Naive thymus-derived CD4-positive, alpha-beta T cell (primary cell): ENCODE measurements around the gene EDDM3A. TPM values are rescaled to one million over a fixed set of nuclear protein-coding genes. Genes with fewer than 3 reads are reported as not detected.
"Not testable (repeated sequence)": the region's sequence is repeated elsewhere in the genome, so short reads cannot be mapped to it uniquely, and the experiment has no call there.

Experiments used
- ATAC-seq: fragments of 150-1000 bp; cut with Tn5 transposase; 2 replicates; pipeline ENCODE4 v1.10.0; 2021; ENCODE audit warnings: mild to moderate bottlenecking, moderate library complexity
- CTCF ChIA-PET: fragments of 350-600 bp; sonication (Branson Sonifier 250); formaldehyde crosslinking; loops from one replicate; lab custom pipeline; 2021; ENCODE audit warnings: antibody characterized with exemption; lab: Charles Lee
- POLR2A ChIA-PET: fragments of 350-600 bp; sonication (Branson Sonifier 250); formaldehyde crosslinking; loops from one replicate; lab custom pipeline; 2021; ENCODE audit warnings: antibody characterized with exemption, inconsistent platforms; lab: Charles Lee
- DNase-seq, 9 donors: peaks; one replicate each; pipeline versions ENCODE4 v3.0.0 to v3.0.0-alpha.2; 2020 to 2022; ENCODE audit warnings: mixed read lengths in 1 of 9
- H3K27ac ChIP-seq: one replicate; pipeline ENCODE4 v1.7.0; 2013; ENCODE audit warnings: mild to moderate bottlenecking, low read depth, low read length, moderate library complexity
- H3K27me3 ChIP-seq, 2 donors: one replicate each; pipeline ENCODE4 v1.7.0; 2013; ENCODE audit warnings: low read length in 2 of 2, mild to moderate bottlenecking in 2 of 2, moderate library complexity in 2 of 2; ENCODE audit not compliant: control insufficient read depth in 2 of 2, insufficient read depth in 2 of 2
- H3K36me3 ChIP-seq, 3 experiments: 1 replicate in 2 of 3; 2 replicates in 1 of 3; pipeline ENCODE4 v1.7.0; 2013; ENCODE audit warnings: low read length in 3 of 3, mild to moderate bottlenecking in 3 of 3, moderate library complexity in 1 of 3; ENCODE audit not compliant: insufficient read depth in 3 of 3, control insufficient read depth in 2 of 3
- H3K4me1 ChIP-seq, 2 donors: one replicate each; pipeline ENCODE4 v1.7.0; 2013; ENCODE audit warnings: low read length in 2 of 2, mild to moderate bottlenecking in 2 of 2, moderate library complexity in 1 of 2; ENCODE audit not compliant: control insufficient read depth in 2 of 2, insufficient read depth in 2 of 2
- H3K4me3 ChIP-seq: 2 replicates; pipeline ENCODE4 v1.7.0; 2013; ENCODE audit warnings: mild to moderate bottlenecking, low read length
- H3K9me3 ChIP-seq, 3 experiments: 1 replicate in 2 of 3; 2 replicates in 1 of 3; pipeline ENCODE4 v1.7.0; 2013; ENCODE audit warnings: low read length in 3 of 3; ENCODE audit not compliant: control insufficient read depth in 2 of 3
- H3K27ac Mint-ChIP-seq, 9 donors: one replicate each; pipeline ENCODE4 v1.8.0; 2020 to 2022; ENCODE audit warnings: mixed read lengths in 9 of 9, mild to moderate bottlenecking in 8 of 9, moderate library complexity in 5 of 9, inconsistent platforms in 2 of 9
- H3K27me3 Mint-ChIP-seq, 5 donors: one replicate each; pipeline ENCODE4 v1.8.0; 2021 to 2022; ENCODE audit warnings: mixed read lengths in 5 of 5, mild to moderate bottlenecking in 1 of 5
- H3K36me3 Mint-ChIP-seq, 5 donors: one replicate each; pipeline ENCODE4 v1.8.0; 2020 to 2022; ENCODE audit warnings: mixed read lengths in 5 of 5, mild to moderate bottlenecking in 3 of 5, inconsistent platforms in 1 of 5
- H3K4me1 Mint-ChIP-seq, 7 donors: one replicate each; pipeline ENCODE4 v1.8.0; 2020 to 2022; ENCODE audit warnings: mixed read lengths in 7 of 7, mild to moderate bottlenecking in 3 of 7, inconsistent platforms in 1 of 7
- H3K4me3 Mint-ChIP-seq, 10 donors: one replicate each; pipeline ENCODE4 v1.8.0; 2020 to 2022; ENCODE audit warnings: mild to moderate bottlenecking in 10 of 10, mixed read lengths in 10 of 10, moderate library complexity in 6 of 10, inconsistent platforms in 2 of 10
- H3K9me3 Mint-ChIP-seq, 11 donors: one replicate each; pipeline ENCODE4 v1.8.0; 2020 to 2022; ENCODE audit warnings: mixed read lengths in 11 of 11, mild to moderate bottlenecking in 4 of 11, inconsistent platforms in 1 of 11, moderate library complexity in 1 of 11
- intact Hi-C, 2 donors: fragments of 100-400 bp; cut with micrococcal nuclease; formaldehyde crosslinking; loops; one replicate each; pipeline ENCODE4 v1.15.1; 2023
- polyA plus RNA-seq, 2 donors: library from polyadenylated mRNA; unstranded; fragments of 300-500 nt; fragmentation: Illumina TruSeq; gene quantifications; one replicate each; pipeline ENCODE4 v1.2.3, GENCODE V29; 2021
- total RNA-seq, 6 experiments: library from RNA in 5 of 6; stranded (reverse) in 5 of 6; gene quantifications; 1 replicate in 5 of 6; 2 replicates in 1 of 6; pipeline ENCODE4 v1.2.3 and lab custom pipeline; 2021 to 2026

Gene EDDM3A
- total and polyA plus RNA-seq, 7 experiments from 2014 or later, result not detected

- peaks cover 0 to 22% (median 13%) of the 10 kb centered on the region in 5 donors for H3K27me3 Mint-ChIP-seq
- intact Hi-C loops, result loop anchor here in 1 of 2 donors (5.0 kb wide), 1 partner anchor 117 kb away; no protein-coding TSS in a partner anchor
- DNase-seq (no peak), ATAC-seq (no peak)
- CTCF ChIA-PET, result no interaction called here
- H3K36me3 Mint-ChIP-seq, result peaks cover 0 to 6% (median 0%) of the 10 kb centered on the region in 5 donors
- no peaks in the 10 kb centered on the region for H3K27me3 ChIP-seq
- H3K4me1 Mint-ChIP-seq, result no peaks in the 10 kb centered on the region
- POLR2A ChIA-PET, result no interaction called here
- peaks cover 7 to 31% (median 11%) of the 10 kb centered on the region in 11 donors for H3K9me3 Mint-ChIP-seq
- H3K4me3 ChIP-seq, result no peak overlapping the region
- H3K27ac ChIP-seq, result no peak overlapping the region
- H3K36me3 ChIP-seq, result no peaks in the 10 kb centered on the region
- H3K27ac Mint-ChIP-seq, result no peak overlapping the region
- H3K4me3 Mint-ChIP-seq, result no peak overlapping the region
- H3K9me3 ChIP-seq, result peaks cover 0 to 19% (median 7%) of the 10 kb centered on the region in 3 experiments
- no peaks in the 10 kb centered on the region for H3K4me1 ChIP-seq
These were observed 9.3 kb downstream of the EDDM3A start for GRCh38 chr14:20755037-20755436.

DNA sequence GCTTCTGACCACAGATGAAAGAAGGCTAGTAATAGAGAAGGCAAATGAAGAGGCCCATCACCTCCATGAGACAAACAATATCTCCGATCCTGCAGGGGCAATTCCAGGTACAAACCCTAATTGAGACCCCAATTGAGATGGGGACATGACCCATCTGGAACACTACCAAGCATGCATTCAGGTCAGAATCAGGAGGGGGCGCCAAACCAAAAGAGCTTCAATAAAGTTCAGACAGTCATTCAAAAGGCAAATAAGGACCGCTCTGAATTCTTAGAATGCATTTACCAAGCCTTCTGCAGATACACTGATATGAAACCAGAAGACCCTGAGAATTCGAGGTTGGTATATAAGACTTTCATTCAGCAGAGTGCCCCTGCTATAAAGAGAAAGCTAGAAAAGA lies 12.3 kb downstream of the EDDM3A start:
- ChIA-PET CTCF (interaction anchor here (0.8 to 1.1 kb wide), 3 partner anchors 10 to 116 kb away, joined by 3 to 4 read pairs (median 3); no protein-coding TSS in a partner anchor), POLR2A (no interaction called here)
- ATAC-seq (no peak), DNase-seq (peak in 5 of 9 donors; percentile 11 to 37 (median 31))
- peaks cover 0 to 6% (median 0%) of the 10 kb centered on the region in 5 donors for H3K27me3 Mint-ChIP-seq
- no peak overlapping the region for H3K4me3 Mint-ChIP-seq
- H3K4me1 Mint-ChIP-seq, result no peaks in the 10 kb centered on the region
- no peak overlapping the region for H3K27ac ChIP-seq
- H3K27ac Mint-ChIP-seq, result peak overlapping the region in 1 of 9 donors; percentile 3
- intact Hi-C loops, result loop anchor here (1.0 to 5.0 kb wide), 3 partner anchors 97 to 115 kb away; no protein-coding TSS in a partner anchor
- peaks cover 0 to 6% (median 3%) of the 10 kb centered on the region in 11 donors for H3K9me3 Mint-ChIP-seq
- no peaks in the 10 kb centered on the region for H3K4me1 ChIP-seq
- no peaks in the 10 kb centered on the region for H3K27me3 ChIP-seq
- peaks cover 0 to 2% (median 0%) of the 10 kb centered on the region in 3 experiments for H3K9me3 ChIP-seq
- H3K36me3 ChIP-seq, result no peaks in the 10 kb centered on the region
- no peaks in the 10 kb centered on the region for H3K36me3 Mint-ChIP-seq
- H3K4me3 ChIP-seq, result no peak overlapping the region

DNA sequence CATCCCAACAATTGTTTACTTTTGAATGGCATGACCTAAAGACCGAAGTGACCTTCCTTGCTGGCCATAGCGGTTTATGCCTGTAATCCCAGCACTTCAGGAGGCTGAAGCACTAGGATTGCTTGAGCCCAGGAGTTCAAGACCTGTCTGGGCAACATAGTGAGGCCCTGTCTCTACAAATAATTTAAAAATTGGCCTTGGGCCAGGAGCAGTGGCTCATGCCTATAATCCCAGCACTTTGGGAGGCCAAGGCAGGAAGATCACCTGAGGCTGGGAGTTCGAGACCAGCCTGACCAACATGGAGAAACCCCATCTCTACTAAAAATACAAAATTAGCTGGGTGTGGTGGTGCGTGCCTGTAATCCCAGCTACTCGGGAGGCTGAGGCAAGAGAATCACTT lies 13.8 kb downstream of the EDDM3A start:
- H3K36me3 Mint-ChIP-seq, DNase-seq, H3K4me1 Mint-ChIP-seq, H3K27ac ChIP-seq, H3K27me3 Mint-ChIP-seq, H3K36me3 ChIP-seq, H3K4me1 ChIP-seq, H3K4me3 Mint-ChIP-seq, H3K27me3 ChIP-seq, POLR2A ChIA-PET, H3K9me3 ChIP-seq, H3K9me3 Mint-ChIP-seq, ATAC-seq, H3K27ac Mint-ChIP-seq, H3K4me3 ChIP-seq: not testable (repeated sequence)
- CTCF ChIA-PET, result interaction anchor here (1.2 kb wide), 1 partner anchor 97 kb away, joined by 3 read pairs; no protein-coding TSS in a partner anchor
- intact Hi-C loops, result loop anchor here in 1 of 2 donors (5.0 kb wide), 1 partner anchor 113 kb away; no protein-coding TSS in a partner anchor

GRCh38 chr14:20760950-20761349 lies 15.3 kb downstream of the EDDM3A start:
- H3K36me3 Mint-ChIP-seq, result no peaks in the 10 kb centered on the region
- peaks cover 0 to 2% (median 0%) of the 10 kb centered on the region in 11 donors for H3K9me3 Mint-ChIP-seq
- CTCF ChIA-PET, result no interaction called here
- H3K4me1 ChIP-seq, result no peaks in the 10 kb centered on the region
- H3K9me3 ChIP-seq, result no peaks in the 10 kb centered on the region
- H3K4me3 ChIP-seq, result no peak overlapping the region
- intact Hi-C loops, result no loop called here
- DNase-seq, result no peak
- H3K27ac ChIP-seq, result no peak overlapping the region
- no peaks in the 10 kb centered on the region for H3K27me3 ChIP-seq
- H3K4me1 Mint-ChIP-seq, result peaks cover 0 to 1% (median 0%) of the 10 kb centered on the region in 7 donors
- no peak for ATAC-seq
- H3K27me3 Mint-ChIP-seq, result peaks cover 0 to 6% (median 0%) of the 10 kb centered on the region in 5 donors
- no peak overlapping the region for H3K4me3 Mint-ChIP-seq
- no peaks in the 10 kb centered on the region for H3K36me3 ChIP-seq
- POLR2A ChIA-PET, result no interaction called here
- H3K27ac Mint-ChIP-seq, result no peak overlapping the region

DNA sequence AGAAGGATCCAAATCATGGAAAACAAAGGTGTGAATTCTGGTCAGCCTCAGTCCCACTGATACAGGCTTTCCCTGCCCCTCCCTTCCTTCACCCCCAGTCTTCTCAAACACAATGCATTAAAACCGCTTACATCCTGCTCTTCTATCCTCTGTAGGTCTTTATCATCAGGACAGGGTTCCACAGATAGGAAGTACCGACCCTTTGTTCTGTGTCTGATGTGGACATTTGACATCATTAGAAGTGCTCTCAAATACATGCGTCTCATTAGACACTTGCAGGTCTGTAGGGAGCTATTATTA lies 22.9 kb downstream of the EDDM3A start:
- Histone ChIP-seq H3K27ac (no peak overlapping the region), H3K4me3 (no peak overlapping the region), H3K4me1 (no peaks in the 10 kb centered on the region), H3K27me3 (no peaks in the 10 kb centered on the region), H3K9me3 (no peaks in the 10 kb centered on the region), H3K36me3 (no peaks in the 10 kb centered on the region)
- peaks cover 0 to 2% (median 0%) of the 10 kb centered on the region in 11 donors for H3K9me3 Mint-ChIP-seq
- CTCF ChIA-PET, result no interaction called here
- peaks cover 0 to 15% (median 8%) of the 10 kb centered on the region in 5 donors for H3K27me3 Mint-ChIP-seq
- DNase-seq (no peak), ATAC-seq (no peak)
- peaks cover 0 to 1% (median 0%) of the 10 kb centered on the region in 7 donors for H3K4me1 Mint-ChIP-seq
- intact Hi-C loops, result no loop called here
- H3K4me3 Mint-ChIP-seq, result no peak overlapping the region
- H3K27ac Mint-ChIP-seq, result no peak overlapping the region
- no peaks in the 10 kb centered on the region for H3K36me3 Mint-ChIP-seq
- POLR2A ChIA-PET, result no interaction called here

- H3K36me3 ChIP-seq, result no peaks in the 10 kb centered on the region
- ATAC-seq, result no peak
- Mint-ChIP-seq H3K27me3 (peaks cover 0 to 15% (median 8%) of the 10 kb centered on the region in 5 donors), H3K36me3 (no peaks in the 10 kb centered on the region), H3K9me3 (peaks cover 0 to 2% (median 0%) of the 10 kb centered on the region in 11 donors), H3K4me1 (peaks cover 0 to 1% (median 0%) of the 10 kb centered on the region in 7 donors), H3K27ac (no peak overlapping the region), H3K4me3 (no peak overlapping the region)
- no peak overlapping the region for H3K27ac ChIP-seq
- H3K4me1 ChIP-seq, result no peaks in the 10 kb centered on the region
- DNase-seq, result no peak
- no peak overlapping the region for H3K4me3 ChIP-seq
- ChIA-PET POLR2A (no interaction called here), CTCF (no interaction called here)
- intact Hi-C loops, result no loop called here
- no peaks in the 10 kb centered on the region for H3K9me3 ChIP-seq
- H3K27me3 ChIP-seq, result no peaks in the 10 kb centered on the region
These were observed 23.7 kb downstream of the EDDM3A start for GRCh38 chr14:20769421-20769820.

- H3K4me1 Mint-ChIP-seq, result peaks cover 0 to 2% (median 0%) of the 10 kb centered on the region in 7 donors
- H3K36me3 Mint-ChIP-seq, result no peaks in the 10 kb centered on the region
- H3K27me3 Mint-ChIP-seq, result peaks cover 0 to 30% (median 8%) of the 10 kb centered on the region in 5 donors
These were observed 27.0 kb downstream of the EDDM3A start for GRCh38 chr14:20772650-20773049.

More at GRCh38 chr14:20772650-20773049, 27.0 kb downstream of the EDDM3A start:
- intact Hi-C loops, result no loop called here
- Histone ChIP-seq H3K27me3 (no peaks in the 10 kb centered on the region), H3K4me1 (no peaks in the 10 kb centered on the region), H3K4me3 (no peak overlapping the region), H3K27ac (no peak overlapping the region), H3K9me3 (no peaks in the 10 kb centered on the region), H3K36me3 (no peaks in the 10 kb centered on the region)
- ChIA-PET POLR2A (no interaction called here), CTCF (no interaction called here)
- DNase-seq, result no peak
- Mint-ChIP-seq H3K4me3 (no peak overlapping the region), H3K9me3 (no peaks in the 10 kb centered on the region), H3K27ac (no peak overlapping the region)
- ATAC-seq, result no peak
